H1 (cell line): ENCODE measurements around the gene CENPP. TPM values are rescaled to one million over a fixed set of nuclear protein-coding genes. Genes with fewer than 3 reads are reported as not detected.

Experiments
- ASH2L ChIP-seq: fragments of 200-600, 300-600 bp; sonication (generic); IDR thresholded peaks from one replicate; pipeline ENCODE4 v1.7.1; 2017; ENCODE audit warnings: low read length
- BCL11A ChIP-seq, 2 experiments: IDR thresholded peaks; one replicate each; pipeline ENCODE4 v1.6.1; 2011; ENCODE audit warnings: low read depth in 2 of 2, low read length in 2 of 2, mild to moderate bottlenecking in 2 of 2
- GABPA ChIP-seq: IDR thresholded peaks from 2 replicates; pipeline ENCODE4 v1.6.1; 2011; ENCODE audit warnings: mild to moderate bottlenecking, low read length, moderate library complexity, borderline replicate concordance; ENCODE audit not compliant: insufficient read depth
- JUN ChIP-seq: IDR thresholded peaks from 2 replicates; pipeline ENCODE4 v1.6.1; 2011; ENCODE audit warnings: low read depth, mild to moderate bottlenecking, improper control_type of control experiment, low read length
- PHF8 ChIP-seq: fragments of 200-600 bp; sonication (generic); conservative IDR thresholded peaks from 2 replicates; pipeline ENCODE4 v1.7.1; 2012; ENCODE audit warnings: low read depth, mild to moderate bottlenecking, inconsistent platforms, low read length, moderate library complexity
- RAD21 ChIP-seq, 2 experiments: IDR thresholded peaks in 1 of 2; conservative IDR thresholded peaks in 1 of 2; 2 replicates each; pipeline ENCODE4 v1.6.1; 2011; ENCODE audit warnings: low read depth in 2 of 2, low read length in 2 of 2, improper control_type of control experiment in 1 of 2, inconsistent platforms in 1 of 2, mild to moderate bottlenecking in 1 of 2, moderate library complexity in 1 of 2
- SIX5 ChIP-seq: IDR thresholded peaks from 2 replicates; pipeline ENCODE4 v1.6.1; 2011; ENCODE audit warnings: mild to moderate bottlenecking, low read depth, low read length
- polyA plus RNA-seq, 7 experiments: library from polyadenylated mRNA; depleted of rRNA in 3 of 7; stranded (reverse) in 5 of 7; unstranded in 2 of 7; fragments of >200 nt in 5 of 7; fragments of 200-250 nt in 2 of 7; gene quantifications; 1 replicate in 5 of 7; 2 replicates in 1 of 7; 4 replicates in 1 of 7; pipeline versions ENCODE4 v1.2.1 to v1.2.3, GENCODE V29; 2011 to 2013; ENCODE audit warnings: missing spikeins in 2 of 7, mixed read lengths in 2 of 7
- total RNA-seq: library from RNA; stranded (reverse); fragmentation: NEBNext Ultra II Directional; extraction: Animal tissue kit (Norgen Biotek cat#: 25700); gene quantifications from 2 replicates; pipeline ENCODE4 v1.2.1, GENCODE V29; 2021

The CENPP gene
- total and polyA plus RNA-seq, 2 of the 8 experiments (the other 6 are each of a cell fraction or from before 2014, with no cell fraction given) = 2.7 to 10.8 TPM

DNA sequence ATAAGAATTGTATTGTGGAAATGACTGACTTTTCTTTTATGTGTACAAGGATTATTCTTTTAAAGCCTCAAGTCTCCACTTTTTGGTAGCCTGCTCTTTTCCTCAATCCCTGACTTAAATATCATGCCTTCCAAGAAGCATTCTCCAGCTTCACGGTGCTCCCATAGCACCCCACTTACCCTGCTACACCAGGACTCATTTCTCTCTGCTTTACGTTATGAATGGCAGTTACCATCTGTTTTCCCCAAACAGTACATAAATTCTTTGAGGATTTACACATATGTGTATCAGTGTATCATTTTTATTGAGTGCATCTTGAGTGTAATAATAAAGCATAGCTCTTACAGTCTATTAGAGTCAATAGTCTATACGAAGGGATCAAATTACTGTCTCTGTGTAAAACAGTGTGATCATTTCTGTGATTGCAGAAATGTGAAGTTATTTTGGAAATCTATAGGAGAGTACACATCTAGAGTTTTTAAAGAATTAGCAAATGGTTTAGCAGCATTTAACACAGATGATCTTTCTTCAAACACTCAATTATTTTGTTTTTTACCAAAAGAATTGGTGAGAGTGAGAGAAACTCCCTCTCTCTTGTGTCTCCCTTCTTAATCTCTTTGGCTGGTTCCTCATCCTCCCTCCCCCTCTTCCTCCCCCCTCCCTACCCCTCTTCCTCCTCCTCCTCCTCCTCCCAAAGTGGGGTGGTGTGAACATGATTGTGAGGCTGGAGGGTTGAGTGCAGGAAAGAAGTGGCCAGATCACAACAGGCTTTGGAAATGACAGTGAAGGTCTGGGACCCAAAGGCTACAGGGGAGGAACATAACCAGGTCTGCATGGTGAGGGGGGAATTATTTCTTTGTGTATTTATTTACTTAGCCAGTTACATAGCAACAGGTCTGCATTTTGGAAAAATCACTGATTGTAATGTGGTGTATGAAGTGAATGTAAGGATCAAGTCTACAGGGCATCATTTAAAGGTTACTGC is 237.7 kb downstream of the CENPP start (continued):
- TF ChIP-seq PHF8 (no peak), ASH2L (no peak), JUN (no peak), GABPA (no peak), BCL11A (IDR thresholded peaks at IDR 0.05; ENCODE audit: low read depth in 2 of 2, low read length in 2 of 2) (no peak), SIX5 (no peak), RAD21 (IDR thresholded peaks at IDR 0.05 in 1 of 2, conservative IDR thresholded peaks at IDR 0.05 in 1 of 2; ENCODE audit: low read depth in 2 of 2, low read length in 2 of 2) (no peak)
